DOHH2 (cell line): ENCODE data around the gene PSMB5.

Experiments
- H3F3A ChIP-seq: fragments of 200-600 bp; sonication (generic), shearing (Covaris generic); 2 replicates; pipeline ENCODE4 v1.6.0; 2016; ENCODE audit warnings: antibody characterized with exemption, mild to moderate bottlenecking; ENCODE audit not compliant: control insufficient read depth, insufficient read depth
- H3K27ac ChIP-seq: fragments of 200-600 bp; sonication (generic); 2 replicates; pipeline ENCODE4 v1.5.1; 2014; ENCODE audit warnings: low read depth, mild to moderate bottlenecking, low read length, moderate library complexity
- H3K27me3 ChIP-seq: fragments of 200-600 bp; sonication (generic); 2 replicates; pipeline ENCODE4 v1.6.1; 2014; ENCODE audit warnings: mild to moderate bottlenecking, low read length, mixed read lengths; ENCODE audit not compliant: control insufficient read depth
- H3K36me3 ChIP-seq: fragments of 200-600 bp; sonication (generic); 2 replicates; pipeline ENCODE4 v1.6.1; 2014; ENCODE audit warnings: mild to moderate bottlenecking, low read length, moderate library complexity, mixed read lengths; ENCODE audit not compliant: control insufficient read depth
- H3K4me1 ChIP-seq: fragments of 200-600 bp; sonication (generic); 2 replicates; pipeline ENCODE4 v1.6.1; 2014; ENCODE audit warnings: mild to moderate bottlenecking, low read length, mixed read lengths; ENCODE audit not compliant: control insufficient read depth
- H3K4me2 ChIP-seq: fragments of 200-600 bp; sonication (generic); 2 replicates; pipeline ENCODE4 v1.6.0; 2014; ENCODE audit warnings: mild to moderate bottlenecking, low read length, moderate library complexity
- H3K4me3 ChIP-seq: fragments of 200-600 bp; sonication (generic); 2 replicates; pipeline ENCODE4 v1.5.1; 2014; ENCODE audit warnings: mild to moderate bottlenecking, low read length, mixed read lengths
- H3K79me2 ChIP-seq: fragments of 200-600 bp; sonication (generic); 2 replicates; pipeline ENCODE4 v1.6.1; 2014; ENCODE audit warnings: mild to moderate bottlenecking, low read length, mixed read lengths; ENCODE audit not compliant: control insufficient read depth
- H3K9me2 ChIP-seq: fragments of 200-600 bp; sonication (generic); replicated peaks from 2 replicates; pipeline ENCODE4 v1.6.1; 2014; ENCODE audit warnings: mild to moderate bottlenecking, low read length, mixed read lengths; ENCODE audit not compliant: control insufficient read depth
- H3K9me3 ChIP-seq: fragments of 200-600 bp; sonication (generic); 2 replicates; pipeline ENCODE4 v1.6.1; 2014; ENCODE audit warnings: antibody characterized with exemption, low read length, mixed read lengths; ENCODE audit not compliant: control insufficient read depth, insufficient read depth
- H4K20me1 ChIP-seq: fragments of 200-600 bp; sonication (generic); 2 replicates; pipeline ENCODE4 v1.6.0; 2014; ENCODE audit warnings: low read depth, mild to moderate bottlenecking, antibody characterized with exemption, low read length, moderate library complexity; ENCODE audit not compliant: control insufficient read depth, insufficient read depth
- EZH2phosphoT487 ChIP-seq: fragments of 200-600 bp; sonication (generic); IDR thresholded peaks from 2 replicates; pipeline ENCODE4 v1.6.1; 2017; ENCODE audit warnings: borderline replicate concordance, mild to moderate bottlenecking, antibody characterized with exemption, low read length, moderate library complexity, mixed read lengths
- TF ChIP-seq, protein P1 (sequence below): fragments of 200-600 bp; sonication (generic); IDR thresholded peaks from one replicate; pipeline ENCODE4 v1.5.1; 2014; ENCODE audit warnings: antibody characterized with exemption, mild to moderate bottlenecking, low read depth, low read length; ENCODE audit not compliant: poor library complexity, severe bottlenecking

PSMB5 gene

DNA sequence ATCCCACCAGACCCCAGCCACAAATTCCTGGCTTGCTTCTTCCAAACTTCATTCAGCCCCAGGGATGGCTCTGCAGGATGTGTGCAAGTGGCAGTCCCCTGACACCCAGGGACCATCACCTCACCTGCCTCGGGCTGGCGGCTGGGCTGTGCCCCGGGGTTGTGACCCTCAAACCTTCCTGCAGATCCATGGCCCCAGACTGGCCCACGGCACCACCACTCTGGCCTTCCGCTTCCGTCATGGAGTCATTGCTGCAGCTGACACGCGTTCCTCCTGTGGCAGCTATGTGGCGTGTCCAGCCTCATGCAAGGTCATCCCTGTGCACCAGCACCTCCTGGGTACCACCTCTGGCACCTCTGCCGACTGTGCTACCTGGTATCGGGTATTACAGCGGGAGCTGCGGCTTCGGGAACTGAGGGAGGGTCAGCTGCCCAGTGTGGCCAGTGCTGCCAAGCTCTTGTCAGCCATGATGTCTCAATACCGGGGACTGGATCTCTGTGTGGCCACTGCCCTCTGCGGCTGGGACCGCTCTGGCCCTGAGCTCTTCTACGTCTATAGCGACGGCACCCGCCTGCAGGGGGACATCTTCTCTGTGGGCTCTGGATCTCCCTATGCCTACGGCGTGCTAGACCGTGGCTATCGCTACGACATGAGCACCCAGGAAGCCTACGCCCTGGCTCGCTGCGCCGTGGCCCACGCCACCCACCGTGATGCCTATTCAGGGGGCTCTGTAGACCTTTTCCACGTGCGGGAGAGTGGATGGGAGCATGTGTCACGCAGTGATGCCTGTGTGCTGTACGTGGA, 7.7 kb upstream of the PSMB5 start, which contains the start of gene PSMB11:
Gene PSMB11 (plus strand): TSS at position 51 of the 804 bp plus-strand sequence. CDS start 14 bp downstream, at position 65.
- Histone ChIP-seq H3K27me3 (no peaks in the 10 kb centered on the region), H3F3A (no peaks in the 10 kb centered on the region), H3K4me1 (no peaks in the 10 kb centered on the region), H3K79me2 (no peaks in the 10 kb centered on the region), H3K4me2 (no peak within 1 kb of the TSS), H3K9me3 (no peaks in the 10 kb centered on the region), H3K4me3 (no peak within 1 kb of the TSS), H4K20me1 (no peaks in the 10 kb centered on the region), H3K36me3 (no peaks in the 10 kb centered on the region), H3K9me2 (no peaks in the 10 kb centered on the region), H3K27ac (no peak within 1 kb of the TSS)
- TF ChIP-seq EZH2phosphoT487 = no peak
- TF ChIP-seq, protein P1, sequence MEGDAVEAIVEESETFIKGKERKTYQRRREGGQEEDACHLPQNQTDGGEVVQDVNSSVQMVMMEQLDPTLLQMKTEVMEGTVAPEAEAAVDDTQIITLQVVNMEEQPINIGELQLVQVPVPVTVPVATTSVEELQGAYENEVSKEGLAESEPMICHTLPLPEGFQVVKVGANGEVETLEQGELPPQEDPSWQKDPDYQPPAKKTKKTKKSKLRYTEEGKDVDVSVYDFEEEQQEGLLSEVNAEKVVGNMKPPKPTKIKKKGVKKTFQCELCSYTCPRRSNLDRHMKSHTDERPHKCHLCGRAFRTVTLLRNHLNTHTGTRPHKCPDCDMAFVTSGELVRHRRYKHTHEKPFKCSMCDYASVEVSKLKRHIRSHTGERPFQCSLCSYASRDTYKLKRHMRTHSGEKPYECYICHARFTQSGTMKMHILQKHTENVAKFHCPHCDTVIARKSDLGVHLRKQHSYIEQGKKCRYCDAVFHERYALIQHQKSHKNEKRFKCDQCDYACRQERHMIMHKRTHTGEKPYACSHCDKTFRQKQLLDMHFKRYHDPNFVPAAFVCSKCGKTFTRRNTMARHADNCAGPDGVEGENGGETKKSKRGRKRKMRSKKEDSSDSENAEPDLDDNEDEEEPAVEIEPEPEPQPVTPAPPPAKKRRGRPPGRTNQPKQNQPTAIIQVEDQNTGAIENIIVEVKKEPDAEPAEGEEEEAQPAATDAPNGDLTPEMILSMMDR = no peak

DNA sequence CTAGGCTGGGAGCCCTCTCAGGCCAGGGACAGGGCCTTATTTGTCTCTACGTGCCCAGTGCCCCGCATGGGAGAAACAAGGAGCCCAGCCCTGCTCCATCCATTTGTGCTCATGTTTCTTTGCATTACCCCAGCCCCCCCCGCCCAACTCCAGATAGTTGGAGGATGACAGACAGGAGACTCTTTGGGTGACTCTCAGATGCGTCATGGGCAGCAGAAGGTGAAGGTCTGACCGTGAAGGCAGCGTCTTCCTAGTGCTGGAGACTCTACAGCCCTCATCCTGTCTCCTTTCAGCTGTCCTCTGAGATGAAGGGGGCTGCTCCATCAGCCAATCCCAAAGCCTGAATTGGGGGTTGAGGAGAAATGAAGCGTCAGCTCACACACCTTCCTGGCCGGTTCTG, 7.0 kb upstream of the PSMB5 start:
- Histone ChIP-seq H3K9me2 (no peaks in the 10 kb centered on the region), H3K27me3 (no peaks in the 10 kb centered on the region), H3K27ac (no peak overlapping the region), H3K9me3 (no peaks in the 10 kb centered on the region), H3K4me2 (no peak overlapping the region), H3K36me3 (no peaks in the 10 kb centered on the region), H4K20me1 (no peaks in the 10 kb centered on the region), H3F3A (no peaks in the 10 kb centered on the region), H3K79me2 (no peaks in the 10 kb centered on the region), H3K4me1 (no peaks in the 10 kb centered on the region), H3K4me3 (no peak overlapping the region)
- no peak for TF ChIP-seq EZH2phosphoT487
- TF ChIP-seq, protein P1 = no peak

DNA sequence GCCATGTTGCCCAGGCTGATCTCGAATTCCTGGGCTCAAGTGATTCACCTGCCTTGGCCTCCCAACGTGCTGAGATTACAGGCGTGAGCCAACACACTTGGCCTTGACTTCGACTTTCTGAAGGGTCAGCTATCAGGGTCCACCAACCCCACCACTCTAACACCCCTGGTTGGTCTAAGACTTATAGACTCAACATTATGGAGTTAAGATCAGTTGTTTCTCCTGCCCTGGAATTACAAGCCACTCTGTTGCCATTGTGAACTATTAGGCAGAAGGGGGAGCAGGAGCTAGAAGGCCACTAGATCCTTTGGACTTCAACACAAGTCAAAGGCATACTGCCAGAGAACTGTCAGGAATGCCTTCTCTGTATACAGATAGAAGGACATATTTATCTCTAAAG, 5.4 kb upstream of the PSMB5 start:
- Histone ChIP-seq H3F3A (no peaks in the 10 kb centered on the region), H3K4me3 (no peak overlapping the region), H3K36me3 (no peaks in the 10 kb centered on the region), H3K4me1 (peaks cover 8% of the 10 kb centered on the region), H3K4me2 (no peak overlapping the region), H3K27ac (no peak overlapping the region), H3K9me3 (no peaks in the 10 kb centered on the region), H3K9me2 (no peaks in the 10 kb centered on the region), H4K20me1 (no peaks in the 10 kb centered on the region), H3K27me3 (no peaks in the 10 kb centered on the region), H3K79me2 (no peaks in the 10 kb centered on the region)
- TF ChIP-seq, protein P1 = no peak
- no peak for TF ChIP-seq EZH2phosphoT487
